DOHH2 (cell line): ENCODE results near the gene LSAMP.

ENCODE experiments used
- H3F3A ChIP-seq: fragments of 200-600 bp; sonication (generic), shearing (Covaris generic); 2 replicates; pipeline ENCODE4 v1.6.0; 2016; ENCODE audit warnings: antibody characterized with exemption, mild to moderate bottlenecking; ENCODE audit not compliant: control insufficient read depth, insufficient read depth
- H3K27ac ChIP-seq: fragments of 200-600 bp; sonication (generic); 2 replicates; pipeline ENCODE4 v1.5.1; 2014; ENCODE audit warnings: low read depth, mild to moderate bottlenecking, low read length, moderate library complexity
- H3K27me3 ChIP-seq: fragments of 200-600 bp; sonication (generic); 2 replicates; pipeline ENCODE4 v1.6.1; 2014; ENCODE audit warnings: mild to moderate bottlenecking, low read length, mixed read lengths; ENCODE audit not compliant: control insufficient read depth
- H3K36me3 ChIP-seq: fragments of 200-600 bp; sonication (generic); 2 replicates; pipeline ENCODE4 v1.6.1; 2014; ENCODE audit warnings: mild to moderate bottlenecking, low read length, moderate library complexity, mixed read lengths; ENCODE audit not compliant: control insufficient read depth
- H3K4me1 ChIP-seq: fragments of 200-600 bp; sonication (generic); 2 replicates; pipeline ENCODE4 v1.6.1; 2014; ENCODE audit warnings: mild to moderate bottlenecking, low read length, mixed read lengths; ENCODE audit not compliant: control insufficient read depth
- H3K4me2 ChIP-seq: fragments of 200-600 bp; sonication (generic); 2 replicates; pipeline ENCODE4 v1.6.0; 2014; ENCODE audit warnings: mild to moderate bottlenecking, low read length, moderate library complexity
- H3K4me3 ChIP-seq: fragments of 200-600 bp; sonication (generic); 2 replicates; pipeline ENCODE4 v1.5.1; 2014; ENCODE audit warnings: mild to moderate bottlenecking, low read length, mixed read lengths
- H3K79me2 ChIP-seq: fragments of 200-600 bp; sonication (generic); 2 replicates; pipeline ENCODE4 v1.6.1; 2014; ENCODE audit warnings: mild to moderate bottlenecking, low read length, mixed read lengths; ENCODE audit not compliant: control insufficient read depth
- H3K9me2 ChIP-seq: fragments of 200-600 bp; sonication (generic); replicated peaks from 2 replicates; pipeline ENCODE4 v1.6.1; 2014; ENCODE audit warnings: mild to moderate bottlenecking, low read length, mixed read lengths; ENCODE audit not compliant: control insufficient read depth
- H3K9me3 ChIP-seq: fragments of 200-600 bp; sonication (generic); 2 replicates; pipeline ENCODE4 v1.6.1; 2014; ENCODE audit warnings: antibody characterized with exemption, low read length, mixed read lengths; ENCODE audit not compliant: control insufficient read depth, insufficient read depth
- H4K20me1 ChIP-seq: fragments of 200-600 bp; sonication (generic); 2 replicates; pipeline ENCODE4 v1.6.0; 2014; ENCODE audit warnings: low read depth, mild to moderate bottlenecking, antibody characterized with exemption, low read length, moderate library complexity; ENCODE audit not compliant: control insufficient read depth, insufficient read depth
- EZH2phosphoT487 ChIP-seq: fragments of 200-600 bp; sonication (generic); IDR thresholded peaks from 2 replicates; pipeline ENCODE4 v1.6.1; 2017; ENCODE audit warnings: borderline replicate concordance, mild to moderate bottlenecking, antibody characterized with exemption, low read length, moderate library complexity, mixed read lengths
- TF ChIP-seq, protein P1 (sequence below): fragments of 200-600 bp; sonication (generic); IDR thresholded peaks from one replicate; pipeline ENCODE4 v1.5.1; 2014; ENCODE audit warnings: antibody characterized with exemption, mild to moderate bottlenecking, low read depth, low read length; ENCODE audit not compliant: poor library complexity, severe bottlenecking

LSAMP gene

GRCh38 chr3:116449546-116450350 is 4.5 kb upstream of the LSAMP start:
- no peaks in the 10 kb centered on the region for H3K9me2 ChIP-seq
- no peaks in the 10 kb centered on the region for H3K27me3 ChIP-seq
- H3K36me3 ChIP-seq: no peaks in the 10 kb centered on the region
- H3K4me2 ChIP-seq: no peak overlapping the region
- no peaks in the 10 kb centered on the region for H4K20me1 ChIP-seq
- H3K27ac ChIP-seq: no peak overlapping the region
- TF ChIP-seq EZH2phosphoT487: no peak
- TF ChIP-seq, protein P1, sequence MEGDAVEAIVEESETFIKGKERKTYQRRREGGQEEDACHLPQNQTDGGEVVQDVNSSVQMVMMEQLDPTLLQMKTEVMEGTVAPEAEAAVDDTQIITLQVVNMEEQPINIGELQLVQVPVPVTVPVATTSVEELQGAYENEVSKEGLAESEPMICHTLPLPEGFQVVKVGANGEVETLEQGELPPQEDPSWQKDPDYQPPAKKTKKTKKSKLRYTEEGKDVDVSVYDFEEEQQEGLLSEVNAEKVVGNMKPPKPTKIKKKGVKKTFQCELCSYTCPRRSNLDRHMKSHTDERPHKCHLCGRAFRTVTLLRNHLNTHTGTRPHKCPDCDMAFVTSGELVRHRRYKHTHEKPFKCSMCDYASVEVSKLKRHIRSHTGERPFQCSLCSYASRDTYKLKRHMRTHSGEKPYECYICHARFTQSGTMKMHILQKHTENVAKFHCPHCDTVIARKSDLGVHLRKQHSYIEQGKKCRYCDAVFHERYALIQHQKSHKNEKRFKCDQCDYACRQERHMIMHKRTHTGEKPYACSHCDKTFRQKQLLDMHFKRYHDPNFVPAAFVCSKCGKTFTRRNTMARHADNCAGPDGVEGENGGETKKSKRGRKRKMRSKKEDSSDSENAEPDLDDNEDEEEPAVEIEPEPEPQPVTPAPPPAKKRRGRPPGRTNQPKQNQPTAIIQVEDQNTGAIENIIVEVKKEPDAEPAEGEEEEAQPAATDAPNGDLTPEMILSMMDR: no peak
- no peak overlapping the region for H3K4me3 ChIP-seq
- no peaks in the 10 kb centered on the region for H3K9me3 ChIP-seq
- no peaks in the 10 kb centered on the region for H3K4me1 ChIP-seq
- no peaks in the 10 kb centered on the region for H3F3A ChIP-seq
- H3K79me2 ChIP-seq: no peaks in the 10 kb centered on the region

- H3K9me3 ChIP-seq: no peaks in the 10 kb centered on the region
- H3K4me3 ChIP-seq: no peak overlapping the region
- H3K79me2 ChIP-seq: no peaks in the 10 kb centered on the region
- no peaks in the 10 kb centered on the region for H3K4me1 ChIP-seq
- no peak overlapping the region for H3K4me2 ChIP-seq
- no peak overlapping the region for H3K27ac ChIP-seq
- no peaks in the 10 kb centered on the region for H4K20me1 ChIP-seq
- H3K9me2 ChIP-seq: no peaks in the 10 kb centered on the region
- H3K27me3 ChIP-seq: no peaks in the 10 kb centered on the region
- no peaks in the 10 kb centered on the region for H3F3A ChIP-seq
- H3K36me3 ChIP-seq: no peaks in the 10 kb centered on the region
- TF ChIP-seq, protein P1: no peak
- no peak for TF ChIP-seq EZH2phosphoT487
These were observed 703 bp upstream of the LSAMP start for GRCh38 chr3:116445990-116446389.

DNA sequence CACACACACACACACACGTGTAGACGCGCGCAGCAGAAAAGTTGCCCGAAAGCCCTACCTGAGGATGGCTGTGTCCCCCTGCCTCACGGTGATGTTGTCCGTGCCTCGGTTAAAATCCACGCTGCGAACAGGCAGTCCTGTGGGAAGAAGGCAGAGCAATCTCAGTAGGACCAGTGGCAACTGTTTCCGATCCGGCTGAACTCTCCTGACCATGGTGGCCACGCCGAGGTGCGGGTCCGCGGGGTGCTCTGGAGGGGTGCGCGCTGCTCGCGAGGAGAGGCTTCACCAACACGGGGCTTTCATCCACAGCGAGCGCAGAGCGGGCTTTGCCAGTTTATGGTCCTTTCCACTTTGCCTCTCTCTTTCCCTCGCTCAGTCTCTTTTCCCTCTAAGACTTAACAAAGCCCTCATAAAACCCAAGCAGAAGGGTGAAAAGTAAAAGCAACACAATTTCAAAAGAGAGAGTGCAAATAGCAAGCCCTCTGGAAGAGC is 422 bp downstream of the LSAMP start:
- H3F3A ChIP-seq: no peaks in the 10 kb centered on the region
- TF ChIP-seq EZH2phosphoT487: no peak
- TF ChIP-seq, protein P1: no peak
- H3K9me2 ChIP-seq: no peaks in the 10 kb centered on the region
- H3K27me3 ChIP-seq: no peaks in the 10 kb centered on the region
- no peaks in the 10 kb centered on the region for H4K20me1 ChIP-seq
- H3K27ac ChIP-seq: no peak overlapping the region
- no peak overlapping the region for H3K4me2 ChIP-seq
- no peaks in the 10 kb centered on the region for H3K36me3 ChIP-seq
- H3K4me3 ChIP-seq: no peak overlapping the region
- H3K9me3 ChIP-seq: no peaks in the 10 kb centered on the region
- H3K79me2 ChIP-seq: no peaks in the 10 kb centered on the region
- H3K4me1 ChIP-seq: no peaks in the 10 kb centered on the region
